ENCODE measurements around the gene PTPRE.

The PTPRE gene

DNA sequence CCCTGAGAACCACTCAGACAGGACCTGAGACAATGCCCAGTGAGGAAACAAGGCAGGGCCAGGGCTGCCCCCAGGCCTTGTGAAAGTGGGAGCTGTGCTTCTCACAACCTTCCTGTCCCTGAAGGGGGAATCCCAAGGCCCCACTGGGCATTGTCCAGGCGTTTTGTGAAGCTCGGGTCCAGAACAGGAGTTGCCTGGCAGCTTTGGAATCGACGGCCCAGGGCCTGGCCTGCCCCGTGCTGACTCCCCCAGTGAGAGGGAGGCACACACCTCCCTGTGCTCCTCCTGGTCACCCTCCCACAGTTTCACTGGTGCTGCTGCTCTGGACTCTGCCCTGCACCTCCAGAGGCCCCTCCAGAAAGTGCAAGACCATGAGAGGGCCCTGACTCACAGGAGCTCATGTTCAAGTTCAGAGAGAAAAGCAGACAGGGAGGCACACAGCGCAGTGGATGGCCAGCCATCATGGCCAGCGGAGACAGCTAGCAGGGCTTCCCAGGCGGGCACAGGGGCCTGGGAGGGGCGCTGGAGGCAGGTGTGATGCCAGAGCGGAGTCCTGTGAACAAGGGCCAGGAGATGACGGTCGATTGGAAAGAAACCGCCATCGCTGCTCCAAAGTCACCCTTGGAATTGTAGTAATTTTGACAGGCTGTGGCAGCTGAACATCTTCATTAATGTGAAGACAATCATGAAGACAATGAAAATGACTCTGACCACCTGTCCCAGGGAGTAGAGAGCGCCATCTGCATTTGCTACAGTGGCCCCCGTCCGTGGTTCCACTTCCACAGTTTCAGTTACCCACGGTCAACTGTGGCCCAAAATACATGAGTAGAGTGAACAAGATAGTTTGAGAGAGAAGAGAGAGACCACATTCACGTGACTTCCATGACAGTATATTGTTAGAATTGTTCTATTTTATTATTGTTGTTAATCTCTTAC lies 115.6 kb downstream of the PTPRE start:
- DNase-seq: no peak
- Mint-ChIP-seq H3K9me3 (no peaks in the 10 kb centered on the region), H3K36me3 (ENCODE audit: low read depth) (no peaks in the 10 kb centered on the region), H3K27me3 (peaks cover 2% of the 10 kb centered on the region), H3K4me1 (ENCODE audit: low read depth) (peaks cover 24% of the 10 kb centered on the region), H3K27ac (no peak overlapping the region), H3K4me3 (no peak overlapping the region)

DNA sequence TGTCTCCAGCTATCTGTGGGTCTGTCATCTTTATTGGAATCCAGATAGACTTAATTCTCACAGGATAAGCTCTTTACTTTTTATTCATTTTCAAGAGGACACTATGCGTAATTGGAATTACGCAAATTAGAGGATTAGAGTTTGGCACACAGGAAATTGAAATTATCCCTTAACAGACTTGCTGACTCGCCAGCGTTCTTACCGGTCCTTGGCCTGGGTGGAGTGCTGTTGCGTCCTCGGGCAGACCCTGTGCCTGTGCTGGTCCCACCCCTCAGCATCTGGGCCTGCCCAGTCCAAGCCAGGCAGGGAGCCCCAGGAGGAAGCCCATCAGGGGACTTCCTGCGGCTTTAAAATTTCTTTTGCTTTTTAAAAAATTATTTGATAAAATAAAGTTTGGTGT lies 117.5 kb downstream of the PTPRE start:
- no peak overlapping the region for H3K27ac Mint-ChIP-seq
- H3K27me3 Mint-ChIP-seq: no peaks in the 10 kb centered on the region
- H3K4me1 Mint-ChIP-seq (ENCODE audit: low read depth): peaks cover 29% of the 10 kb centered on the region
- DNase-seq: no peak
- no peak overlapping the region for H3K4me3 Mint-ChIP-seq
- H3K36me3 Mint-ChIP-seq (ENCODE audit: low read depth): no peaks in the 10 kb centered on the region
- H3K9me3 Mint-ChIP-seq: no peaks in the 10 kb centered on the region

DNA sequence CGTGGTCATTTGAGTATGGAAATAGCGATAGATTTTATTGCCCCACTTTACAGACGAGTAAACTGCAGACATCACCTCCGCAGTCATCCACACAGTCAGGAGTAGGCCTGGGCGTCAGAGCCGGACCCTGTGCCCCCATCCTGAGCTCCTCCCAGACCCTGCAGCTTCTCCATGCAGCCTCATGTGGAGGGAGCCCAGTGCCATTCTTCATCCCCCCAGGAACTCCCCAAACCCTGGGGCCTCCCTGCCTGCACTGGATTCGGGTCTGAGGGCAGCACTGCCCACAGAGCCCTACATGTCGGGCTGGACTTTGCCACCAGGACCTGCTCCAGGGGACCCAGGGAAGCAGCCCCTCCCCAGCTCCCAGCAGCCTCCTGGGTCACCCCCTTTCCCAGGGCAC lies 118.5 kb downstream of the PTPRE start:
- Mint-ChIP-seq H3K27me3 (no peaks in the 10 kb centered on the region), H3K4me3 (no peak overlapping the region), H3K27ac (no peak overlapping the region), H3K36me3 (ENCODE audit: low read depth) (no peaks in the 10 kb centered on the region), H3K4me1 (ENCODE audit: low read depth) (peaks cover 33% of the 10 kb centered on the region), H3K9me3 (no peaks in the 10 kb centered on the region)
- DNase-seq: no peak

DNA sequence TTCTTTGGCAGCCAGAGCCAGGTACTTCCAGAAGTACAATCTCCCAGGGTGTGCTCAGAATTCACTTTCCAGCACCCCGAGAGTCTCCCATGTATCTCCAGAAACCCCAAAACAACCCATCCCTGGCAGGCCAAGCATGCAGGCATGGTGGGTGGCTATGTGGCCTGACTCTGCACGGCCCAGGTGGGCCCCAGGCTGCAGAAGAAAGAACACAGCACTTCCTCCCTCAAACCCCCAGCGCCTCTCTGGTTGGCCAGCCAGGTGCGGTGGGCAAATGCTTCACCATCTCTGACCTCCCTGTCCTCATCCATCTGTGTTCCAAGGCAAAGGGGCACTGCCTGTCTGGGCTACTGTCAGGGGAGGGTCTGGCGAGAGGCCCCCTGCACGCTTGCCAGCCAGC lies 119.0 kb downstream of the PTPRE start:
- DNase-seq: no peak
- H3K36me3 Mint-ChIP-seq (ENCODE audit: low read depth): no peaks in the 10 kb centered on the region
- H3K27ac Mint-ChIP-seq: peak overlapping the region; percentile 68
- no peaks in the 10 kb centered on the region for H3K9me3 Mint-ChIP-seq
- H3K27me3 Mint-ChIP-seq: no peaks in the 10 kb centered on the region
- H3K4me3 Mint-ChIP-seq: no peak overlapping the region
- H3K4me1 Mint-ChIP-seq (ENCODE audit: low read depth): peaks cover 34% of the 10 kb centered on the region

DNA sequence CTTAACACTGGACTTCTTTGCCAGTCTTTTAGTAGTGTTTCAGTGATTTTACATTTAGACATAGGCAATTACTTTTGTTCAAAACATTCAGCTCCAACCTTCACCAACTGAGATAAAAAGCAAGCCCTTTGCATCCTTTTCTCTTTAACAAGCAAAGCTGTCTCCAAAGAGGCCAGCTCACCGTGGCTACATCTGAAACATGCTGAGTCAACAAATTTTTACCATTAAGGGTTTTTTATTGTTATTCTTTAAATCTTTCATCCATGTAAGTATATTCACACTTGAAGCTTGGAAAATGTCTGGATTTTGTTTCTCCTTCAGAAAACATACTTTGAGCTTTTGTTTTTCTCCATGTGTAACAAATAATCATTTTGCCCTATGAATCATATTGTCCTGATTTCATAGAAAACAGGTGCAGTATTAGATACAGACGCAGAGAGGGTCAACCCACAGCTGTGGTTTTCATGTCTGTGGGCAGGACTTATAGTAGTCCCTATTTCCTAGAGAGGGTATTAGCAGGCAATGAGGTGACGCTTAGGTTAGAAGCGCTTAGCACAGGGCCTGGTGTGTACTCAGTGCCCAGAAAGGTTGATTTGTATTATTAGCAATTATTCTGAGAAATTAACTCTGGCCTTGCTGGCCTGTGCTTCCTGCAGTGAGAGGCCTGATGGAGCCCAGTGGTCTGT lies 119.9 kb downstream of the PTPRE start:
- no peak for DNase-seq
- H3K27me3 Mint-ChIP-seq: no peaks in the 10 kb centered on the region
- peaks cover 34% of the 10 kb centered on the region for H3K4me1 Mint-ChIP-seq (ENCODE audit: low read depth)
- H3K36me3 Mint-ChIP-seq (ENCODE audit: low read depth): no peaks in the 10 kb centered on the region
- no peak overlapping the region for H3K4me3 Mint-ChIP-seq
- H3K9me3 Mint-ChIP-seq: no peaks in the 10 kb centered on the region
- peak overlapping the region; percentile 68 for H3K27ac Mint-ChIP-seq

DNA sequence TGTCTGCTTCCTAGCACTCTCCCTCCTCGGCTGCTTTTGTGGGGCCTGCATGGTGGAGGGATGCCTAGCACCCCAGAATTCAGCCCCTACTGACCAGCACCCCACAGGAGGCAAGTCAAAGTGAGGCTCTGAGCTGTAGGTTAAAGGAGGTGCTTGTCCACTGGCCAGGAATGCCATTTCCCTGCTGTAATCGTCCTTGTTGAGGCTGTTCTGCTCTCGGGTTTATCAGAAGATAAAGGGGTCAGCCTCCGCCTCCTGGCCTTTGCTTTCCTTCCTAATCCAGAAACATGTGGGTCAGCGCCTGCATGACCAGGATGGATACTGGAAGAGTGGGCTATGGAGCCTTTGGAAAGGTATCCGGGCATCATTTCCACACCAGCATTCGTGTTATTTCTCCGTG lies 120.4 kb downstream of the PTPRE start:
- Mint-ChIP-seq H3K9me3 (no peaks in the 10 kb centered on the region), H3K27me3 (no peaks in the 10 kb centered on the region), H3K4me1 (ENCODE audit: low read depth) (peaks cover 34% of the 10 kb centered on the region), H3K4me3 (no peak overlapping the region), H3K36me3 (ENCODE audit: low read depth) (no peaks in the 10 kb centered on the region), H3K27ac (no peak overlapping the region)
- no peak for DNase-seq

DNA sequence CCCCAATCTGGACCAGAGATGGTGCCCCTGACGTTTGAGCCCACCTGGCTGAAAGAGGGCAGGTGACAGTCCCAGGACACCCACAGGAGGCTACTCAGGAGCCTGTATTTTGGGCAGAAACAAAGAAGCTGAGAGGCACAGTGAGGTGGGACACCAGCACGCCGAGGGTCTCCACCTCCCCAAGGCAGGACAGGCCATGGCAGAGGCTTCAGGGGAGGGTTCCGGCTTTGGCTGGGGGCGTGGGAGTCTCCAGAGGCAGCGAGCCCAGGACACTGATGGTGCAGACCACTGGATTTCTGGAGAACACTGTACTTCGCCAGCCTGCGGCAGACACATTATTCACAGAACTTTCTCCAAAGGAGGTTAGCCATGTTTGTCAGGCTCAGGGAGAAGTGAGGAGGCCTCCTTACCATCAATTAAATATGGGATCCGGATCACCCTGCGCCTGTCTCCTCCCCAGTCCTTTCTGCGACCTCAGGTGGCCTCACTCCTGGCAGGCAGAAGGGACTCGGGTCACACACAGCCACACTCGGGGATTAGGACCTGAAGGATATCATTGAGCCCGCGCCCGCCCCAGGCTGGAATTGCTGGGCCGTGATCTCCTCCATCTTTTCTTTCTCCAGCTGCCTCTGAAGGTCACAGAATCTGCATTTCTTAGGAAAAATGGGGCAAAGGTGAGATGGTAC lies 121.1 kb downstream of the PTPRE start:
- no peaks in the 10 kb centered on the region for H3K9me3 Mint-ChIP-seq
- H3K4me3 Mint-ChIP-seq: no peak overlapping the region
- no peak for DNase-seq
- H3K27me3 Mint-ChIP-seq: no peaks in the 10 kb centered on the region
- H3K27ac Mint-ChIP-seq: no peak overlapping the region
- H3K4me1 Mint-ChIP-seq (ENCODE audit: low read depth): peaks cover 34% of the 10 kb centered on the region
- H3K36me3 Mint-ChIP-seq (ENCODE audit: low read depth): no peaks in the 10 kb centered on the region

DNA sequence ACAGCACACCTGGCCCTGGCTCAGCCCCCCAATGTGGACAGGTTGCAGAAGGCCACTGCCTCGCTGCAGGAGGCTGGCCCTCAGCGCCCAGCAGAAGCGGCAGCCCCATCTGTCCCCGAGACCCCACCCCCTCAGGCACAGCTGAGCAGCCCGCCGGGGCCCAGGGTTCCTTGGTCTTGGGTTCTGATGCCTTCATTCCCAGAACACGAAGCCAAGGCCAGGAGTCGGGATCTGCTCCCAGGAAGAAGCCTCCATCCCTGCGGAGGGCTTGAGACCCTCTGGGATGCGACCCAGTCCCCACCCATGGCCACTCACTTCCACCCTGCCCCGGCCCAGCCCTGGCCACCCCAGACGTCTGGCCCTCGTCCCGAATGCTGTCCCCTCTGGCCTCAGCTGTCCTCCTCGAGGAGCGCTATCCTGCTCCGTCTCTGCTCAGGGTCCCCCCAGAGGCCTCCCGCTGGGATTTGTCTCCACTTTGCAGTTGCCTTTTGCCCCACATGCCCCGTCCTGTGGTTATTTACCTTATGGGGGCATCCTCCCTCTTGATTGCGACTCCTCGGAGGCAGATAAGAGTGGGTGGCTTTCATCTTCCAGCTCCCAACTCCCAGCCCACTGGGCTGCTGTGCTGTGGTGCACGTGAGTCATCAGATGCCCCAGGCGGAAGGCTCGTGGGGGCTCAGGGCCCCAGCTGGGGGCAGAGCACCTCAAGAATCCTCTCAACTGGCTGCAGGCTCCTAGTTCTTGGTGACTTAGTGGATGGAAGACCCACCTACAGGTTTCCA lies 121.8 kb downstream of the PTPRE start:
- Mint-ChIP-seq H3K4me1 (ENCODE audit: low read depth) (peaks cover 34% of the 10 kb centered on the region), H3K9me3 (no peaks in the 10 kb centered on the region), H3K4me3 (no peak overlapping the region), H3K27ac (peak overlapping the region; percentile 61), H3K27me3 (no peaks in the 10 kb centered on the region), H3K36me3 (ENCODE audit: low read depth) (no peaks in the 10 kb centered on the region)
- no peak for DNase-seq

DNA sequence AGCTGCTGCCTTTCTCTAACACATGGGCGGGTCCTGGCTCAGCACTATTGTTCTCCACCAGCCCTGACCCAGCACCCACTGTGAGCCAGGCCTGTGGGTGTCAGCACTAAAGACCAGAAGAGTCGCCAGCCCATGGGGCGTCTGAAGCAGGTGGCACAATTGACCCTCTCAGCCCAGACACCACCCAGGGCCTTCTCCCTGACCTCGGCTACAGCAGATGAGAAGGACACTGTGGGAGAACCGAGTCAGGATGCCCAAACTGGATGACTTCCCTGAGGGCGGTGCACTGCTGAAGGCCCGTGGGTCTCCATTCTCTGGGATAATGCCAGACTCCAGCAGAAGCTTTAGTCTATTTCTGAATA lies 122.4 kb downstream of the PTPRE start:
- Mint-ChIP-seq H3K4me1 (ENCODE audit: low read depth) (peaks cover 34% of the 10 kb centered on the region), H3K9me3 (no peaks in the 10 kb centered on the region), H3K27ac (peak overlapping the region; percentile 61), H3K4me3 (no peak overlapping the region), H3K27me3 (no peaks in the 10 kb centered on the region), H3K36me3 (ENCODE audit: low read depth) (no peaks in the 10 kb centered on the region)
- DNase-seq: peak; percentile 39

DNA sequence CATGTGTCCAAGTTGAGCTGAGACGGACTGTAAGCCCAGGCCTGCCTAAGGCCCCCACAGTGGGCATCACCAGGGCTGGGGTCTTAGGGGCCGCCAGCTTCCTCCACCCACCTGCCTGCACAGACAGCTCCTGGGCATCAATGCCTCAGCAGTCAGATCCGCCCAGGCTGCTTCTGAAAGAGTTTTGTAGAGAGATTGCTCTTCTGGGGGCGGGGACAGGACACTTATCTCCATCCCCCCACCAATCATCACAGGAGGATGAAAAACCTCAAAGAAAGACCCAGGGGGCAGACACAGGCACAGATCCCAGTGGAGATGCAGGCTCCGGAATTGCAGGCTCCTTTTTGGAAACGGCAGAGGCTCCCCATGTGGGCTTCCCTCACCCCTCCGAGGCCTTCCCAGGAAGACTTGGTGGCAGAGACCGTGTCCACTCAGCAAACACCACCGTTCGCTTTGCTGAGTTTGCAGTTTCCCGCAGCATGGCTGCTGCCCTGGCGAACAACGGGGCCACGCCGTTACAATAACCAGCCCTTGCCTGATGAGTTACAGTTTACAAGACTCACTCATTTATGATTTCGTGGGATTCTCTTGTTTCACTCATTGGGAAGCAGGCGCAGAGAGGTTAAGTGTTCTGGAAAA lies 122.9 kb downstream of the PTPRE start:
- Mint-ChIP-seq H3K4me1 (ENCODE audit: low read depth) (peaks cover 34% of the 10 kb centered on the region), H3K27ac (no peak overlapping the region)

DNA sequence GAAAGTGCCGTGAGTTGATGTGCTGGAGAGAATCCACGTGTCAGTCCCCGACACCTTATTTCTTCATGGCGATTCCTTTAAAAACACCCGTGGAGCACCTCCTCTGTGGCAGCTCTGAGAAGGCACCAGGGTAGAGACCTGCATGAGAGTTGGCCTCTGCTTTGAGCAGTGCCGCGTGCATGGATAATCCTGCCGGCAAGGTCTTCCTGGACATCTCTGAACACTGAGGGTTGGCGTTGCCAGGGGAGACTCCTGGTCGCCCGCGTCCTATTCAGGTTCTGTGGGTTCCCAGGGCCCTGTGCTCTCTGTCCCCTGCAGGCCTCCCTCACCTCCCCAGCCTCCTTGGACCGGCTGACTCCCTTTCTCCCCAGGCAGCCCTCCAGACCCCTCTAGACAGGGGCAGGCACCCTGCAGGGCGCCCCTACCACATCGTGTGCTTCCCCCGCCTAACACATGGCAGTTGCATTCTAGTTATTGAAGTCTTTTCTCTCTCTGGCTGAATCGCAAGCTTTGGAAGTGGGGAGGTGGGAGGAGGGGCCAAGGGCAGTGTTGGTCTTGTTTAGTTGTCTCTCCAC lies 123.7 kb downstream of the PTPRE start:
- no peak overlapping the region for H3K27ac Mint-ChIP-seq
- H3K4me3 Mint-ChIP-seq: no peak overlapping the region
- H3K36me3 Mint-ChIP-seq (ENCODE audit: low read depth): no peaks in the 10 kb centered on the region
- no peak for DNase-seq
- no peaks in the 10 kb centered on the region for H3K27me3 Mint-ChIP-seq
- no peaks in the 10 kb centered on the region for H3K9me3 Mint-ChIP-seq
- H3K4me1 Mint-ChIP-seq (ENCODE audit: low read depth): peaks cover 36% of the 10 kb centered on the region

More for the DNA sequence above, 122.9 kb downstream of the PTPRE start:
- Mint-ChIP-seq H3K36me3 (ENCODE audit: low read depth) (no peaks in the 10 kb centered on the region), H3K27me3 (no peaks in the 10 kb centered on the region), H3K4me3 (no peak overlapping the region), H3K9me3 (no peaks in the 10 kb centered on the region)
- DNase-seq: no peak

DNA sequence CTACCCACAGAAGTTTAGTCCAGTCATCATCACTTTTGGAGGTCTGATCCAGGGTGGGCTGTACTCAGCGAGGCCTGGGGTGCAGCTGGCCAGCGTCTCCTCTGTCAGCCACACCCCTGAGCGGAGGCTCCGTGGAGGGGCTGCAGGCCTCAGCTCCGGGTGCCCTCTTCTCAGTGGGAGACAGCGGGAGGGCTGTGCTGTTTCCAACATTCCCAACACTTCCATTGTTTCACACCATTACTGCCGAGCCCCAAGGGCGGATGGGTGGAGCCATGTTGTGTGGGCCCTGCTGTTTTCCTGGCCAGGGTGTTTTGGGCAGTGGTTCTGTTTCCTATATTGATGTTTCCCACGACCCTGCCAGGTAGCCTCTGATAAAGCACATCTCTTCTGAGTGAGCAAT lies 124.3 kb downstream of the PTPRE start:
- Mint-ChIP-seq H3K27ac (no peak overlapping the region), H3K9me3 (no peaks in the 10 kb centered on the region), H3K27me3 (no peaks in the 10 kb centered on the region), H3K4me1 (ENCODE audit: low read depth) (peaks cover 38% of the 10 kb centered on the region), H3K36me3 (ENCODE audit: low read depth) (no peaks in the 10 kb centered on the region), H3K4me3 (no peak overlapping the region)
- no peak for DNase-seq

DNA sequence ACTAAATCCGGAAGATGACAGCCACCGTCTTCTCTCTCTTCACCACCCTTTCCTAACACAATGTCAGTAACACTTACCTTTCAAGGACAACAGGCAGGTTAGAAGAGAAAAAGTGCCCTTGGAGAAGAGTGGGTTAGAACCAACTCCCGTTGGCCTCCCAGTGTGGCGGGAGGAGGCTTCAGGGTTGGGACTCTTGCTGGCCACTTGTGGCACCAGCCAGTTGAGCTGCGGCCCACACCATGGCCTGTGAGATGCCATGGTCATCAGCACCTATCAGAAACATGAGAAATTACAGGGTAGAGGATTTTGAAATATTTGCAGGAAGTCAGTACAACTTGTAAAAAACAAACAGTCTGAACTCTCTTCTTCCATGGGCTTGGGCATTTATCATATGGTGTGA lies 125.6 kb downstream of the PTPRE start:
- Mint-ChIP-seq H3K36me3 (ENCODE audit: low read depth) (no peaks in the 10 kb centered on the region), H3K27me3 (no peaks in the 10 kb centered on the region), H3K4me3 (no peak overlapping the region), H3K9me3 (no peaks in the 10 kb centered on the region), H3K4me1 (ENCODE audit: low read depth) (peaks cover 29% of the 10 kb centered on the region), H3K27ac (no peak overlapping the region)
- DNase-seq: no peak
